Inflammatory macrophage treated with lipopolysaccharide for 1 hour (primary cell): ENCODE results near the gene PANK3.
"Not testable (repeated sequence)": the region's sequence is repeated elsewhere in the genome, so short reads cannot be mapped to it uniquely, and the experiment has no call there.

Experiments
- DNase-seq, 2 donors: peaks; one replicate each; pipeline ENCODE4 v3.0.0-alpha.2; 2020 to 2022

The PANK3 gene

DNA sequence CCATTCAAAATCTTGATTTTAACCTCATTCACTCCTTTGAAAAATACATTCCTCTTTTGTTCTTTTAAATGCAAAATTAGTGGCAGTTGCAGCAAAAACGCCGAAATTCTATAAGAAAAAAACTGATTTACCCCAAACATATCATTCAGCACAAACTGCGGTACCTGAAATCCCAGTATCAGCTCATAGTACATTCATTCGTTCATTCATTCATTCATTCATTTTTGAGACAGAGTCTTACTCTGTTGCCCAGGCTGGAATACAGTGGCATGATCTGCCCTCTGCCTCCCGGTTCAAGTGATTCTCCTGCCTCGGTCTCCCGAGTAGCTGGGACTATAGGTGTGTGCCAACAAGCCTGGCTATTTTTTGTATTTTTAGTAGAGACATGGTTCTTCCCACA lies 29.6 kb downstream of the PANK3 start:
- no peak for DNase-seq

DNA sequence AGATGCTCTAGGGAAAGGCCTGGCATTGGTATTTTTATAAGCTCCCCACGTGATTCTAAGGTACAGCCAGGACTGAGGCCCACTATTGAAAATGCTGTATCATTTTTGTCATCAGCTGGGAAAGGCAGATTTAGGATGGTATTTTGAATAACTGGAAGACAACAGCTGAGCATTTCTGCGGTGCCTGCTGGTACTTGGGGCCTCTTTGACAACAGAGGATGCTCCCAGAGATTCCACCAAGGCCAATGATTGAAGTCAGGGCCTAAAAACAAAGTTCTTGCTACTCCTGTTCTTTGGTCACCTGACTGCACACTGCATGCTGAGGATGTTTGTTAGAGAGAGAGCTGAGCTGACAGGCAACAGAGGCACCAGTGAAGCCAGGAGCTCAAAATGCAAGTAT lies 42.0 kb downstream of the PANK3 start:
- no peak for DNase-seq

DNA sequence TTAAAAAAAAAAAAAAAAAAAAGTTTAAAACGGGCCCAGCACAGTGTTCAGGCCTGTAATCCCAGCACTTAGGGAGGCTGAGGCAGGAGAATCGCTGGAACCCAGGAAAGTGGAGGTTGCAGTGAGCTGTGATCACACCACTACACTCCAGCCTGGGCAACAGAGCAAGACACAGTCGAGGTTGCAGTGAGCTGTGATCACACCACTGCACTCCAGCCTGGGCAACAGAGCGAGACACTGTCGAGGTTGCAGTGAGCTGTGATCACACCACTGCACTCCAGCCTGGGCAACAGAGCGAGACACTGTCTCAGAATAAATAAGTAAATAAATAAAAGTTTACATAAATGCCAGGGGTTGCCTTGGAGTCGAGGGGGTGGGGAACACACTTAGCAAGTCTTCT lies 44.8 kb downstream of the PANK3 start:
- not testable (repeated sequence) for DNase-seq

DNA sequence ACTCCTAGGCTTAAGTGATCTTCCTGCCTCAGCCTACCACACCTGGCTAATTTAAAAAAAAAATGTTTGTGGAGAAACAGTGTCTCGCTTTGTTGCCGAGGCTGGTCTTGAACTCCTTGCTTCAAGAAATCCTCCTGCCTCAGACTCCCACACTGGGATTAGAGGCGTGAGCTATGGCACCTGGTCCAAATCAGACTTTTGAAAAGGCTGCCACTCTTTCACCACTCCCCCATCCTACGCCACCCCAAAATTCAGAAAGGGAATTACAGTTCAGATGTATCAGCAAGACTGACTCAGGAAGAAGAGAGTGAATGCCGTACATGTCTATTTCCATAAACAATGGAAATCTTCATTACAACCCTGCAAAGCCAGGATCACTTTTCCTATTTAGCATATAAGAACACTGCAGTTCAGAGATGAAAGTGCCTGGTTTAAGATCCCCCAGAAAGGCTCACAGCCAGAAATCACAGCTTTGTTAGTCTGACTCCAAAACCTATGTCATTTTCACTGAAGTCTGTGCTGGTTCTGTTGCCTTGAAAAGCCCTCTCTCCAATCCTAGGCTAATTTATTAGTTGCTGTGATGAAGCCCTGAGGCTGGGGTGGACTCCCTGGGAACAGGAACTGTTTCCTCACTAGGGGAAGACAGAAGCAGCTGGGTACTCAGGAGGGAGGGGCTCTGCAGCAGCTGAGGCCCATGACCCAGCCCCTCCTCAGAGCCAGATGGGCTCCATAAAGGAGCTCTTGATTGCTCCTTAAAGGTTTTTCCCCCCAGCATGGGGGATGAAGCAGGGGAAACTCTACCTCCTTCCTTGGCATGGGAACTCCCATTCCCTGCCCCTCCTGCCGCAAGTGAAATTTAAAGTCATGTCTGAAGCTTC lies 46.9 kb downstream of the PANK3 start:
- no peak for DNase-seq

DNA sequence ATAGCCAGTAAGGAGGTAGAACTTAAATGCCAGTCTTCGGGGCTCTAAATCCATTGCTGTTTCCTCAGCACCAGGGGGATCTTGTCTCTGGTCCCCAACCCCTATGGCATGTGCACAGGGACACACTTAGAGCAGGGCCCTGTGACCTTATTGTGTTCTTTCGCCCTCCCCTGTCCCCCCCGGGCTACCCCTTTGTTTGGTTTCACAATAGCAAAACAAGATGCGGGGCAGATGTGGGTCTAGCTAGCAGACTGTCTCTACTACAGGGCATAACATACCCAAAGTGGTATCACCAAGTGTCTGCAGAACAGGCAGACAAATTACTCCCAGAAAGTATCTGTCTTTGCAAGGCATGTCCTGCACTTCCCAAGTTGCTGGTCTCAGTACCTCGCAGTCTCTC lies 48.0 kb downstream of the PANK3 start:
- no peak for DNase-seq

- DNase-seq = no peak
Observed at GRCh38 chr5:168530621-168531150, 48.5 kb downstream of the PANK3 start.

DNA sequence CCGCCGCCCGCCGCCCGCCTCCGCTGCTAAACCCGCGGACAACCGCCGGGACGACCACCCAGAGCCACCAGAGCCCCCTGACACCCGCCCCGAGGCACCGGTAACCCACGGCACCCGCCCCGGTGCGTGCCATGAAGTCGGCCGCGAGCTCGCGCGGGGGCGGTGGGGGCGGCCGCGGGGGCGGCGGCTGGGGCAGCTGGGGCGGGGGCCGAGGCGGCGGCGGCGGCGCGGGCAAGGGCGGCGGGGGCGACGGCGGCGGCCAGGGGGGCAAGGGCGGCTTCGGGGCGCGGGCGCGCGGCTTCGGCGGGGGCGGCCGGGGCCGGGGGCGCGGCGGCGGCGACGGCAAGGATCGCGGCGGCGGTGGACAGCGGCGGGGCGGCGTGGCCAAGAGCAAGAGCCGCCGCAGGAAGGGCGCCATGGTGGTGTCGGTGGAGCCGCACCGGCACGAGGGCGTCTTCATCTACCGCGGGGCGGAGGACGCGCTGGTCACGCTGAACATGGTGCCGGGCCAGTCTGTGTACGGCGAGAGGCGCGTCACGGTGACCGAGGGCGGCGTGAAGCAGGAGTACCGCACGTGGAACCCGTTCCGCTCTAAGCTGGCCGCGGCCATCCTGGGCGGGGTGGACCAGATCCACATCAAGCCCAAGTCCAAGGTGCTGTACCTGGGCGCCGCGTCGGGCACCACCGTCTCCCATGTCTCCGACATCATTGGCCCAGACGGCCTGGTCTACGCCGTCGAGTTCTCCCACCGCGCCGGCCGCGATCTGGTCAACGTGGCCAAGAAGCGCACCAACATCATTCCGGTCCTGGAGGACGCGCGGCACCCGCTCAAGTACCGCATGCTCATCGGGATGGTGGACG lies 49.6 kb downstream of the PANK3 start:
- no peak for DNase-seq

DNA sequence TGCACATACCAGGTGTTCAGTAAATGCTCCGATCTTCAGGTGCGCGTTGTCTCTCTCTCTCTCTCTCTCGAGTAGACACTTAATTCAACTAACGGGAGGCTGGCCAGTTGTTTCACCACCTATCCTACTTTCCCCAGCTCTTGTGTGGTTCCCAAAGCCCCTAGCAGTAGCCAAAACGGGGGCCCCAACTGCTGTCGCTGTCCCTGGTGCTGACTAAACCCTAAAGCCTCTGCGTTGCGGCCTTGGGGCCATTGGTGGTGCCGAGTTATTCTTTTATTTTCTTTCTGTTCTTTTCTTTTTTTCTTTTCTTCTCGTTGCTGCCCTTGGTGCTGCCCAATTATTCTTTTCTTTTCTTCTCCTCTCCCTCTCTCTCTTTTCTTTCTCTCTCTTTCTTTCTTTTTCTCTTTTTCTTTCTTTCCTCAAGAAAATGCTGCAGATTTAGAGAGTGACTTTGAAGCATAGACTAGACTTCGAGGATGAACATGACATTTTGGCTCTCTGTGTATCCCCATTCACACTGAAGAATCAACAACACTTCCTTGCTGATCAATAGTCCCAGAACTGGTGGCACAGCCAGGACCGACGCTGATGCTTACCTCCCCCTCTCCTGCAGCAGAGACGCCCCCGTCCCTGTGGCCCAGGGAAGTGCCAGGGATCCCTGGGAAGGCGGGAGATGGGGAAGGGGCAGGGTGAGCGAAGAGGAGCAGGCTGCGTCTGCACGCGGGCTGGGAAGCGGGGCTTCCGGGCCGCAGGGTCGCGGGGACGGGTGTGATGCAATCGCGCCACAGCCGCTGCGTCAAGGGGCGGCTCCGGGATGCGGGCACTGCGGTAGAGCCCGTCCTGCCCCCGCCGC lies 50.4 kb downstream of the PANK3 start, which contains the start of gene FBLL1:
FBLL1 (plus strand) TSS at position 785 of the 853 bp plus-strand sequence. CDS start 200 bp downstream, outside the sequence.
- DNase-seq = peak in 1 of 2 donors; percentile 8

DNA sequence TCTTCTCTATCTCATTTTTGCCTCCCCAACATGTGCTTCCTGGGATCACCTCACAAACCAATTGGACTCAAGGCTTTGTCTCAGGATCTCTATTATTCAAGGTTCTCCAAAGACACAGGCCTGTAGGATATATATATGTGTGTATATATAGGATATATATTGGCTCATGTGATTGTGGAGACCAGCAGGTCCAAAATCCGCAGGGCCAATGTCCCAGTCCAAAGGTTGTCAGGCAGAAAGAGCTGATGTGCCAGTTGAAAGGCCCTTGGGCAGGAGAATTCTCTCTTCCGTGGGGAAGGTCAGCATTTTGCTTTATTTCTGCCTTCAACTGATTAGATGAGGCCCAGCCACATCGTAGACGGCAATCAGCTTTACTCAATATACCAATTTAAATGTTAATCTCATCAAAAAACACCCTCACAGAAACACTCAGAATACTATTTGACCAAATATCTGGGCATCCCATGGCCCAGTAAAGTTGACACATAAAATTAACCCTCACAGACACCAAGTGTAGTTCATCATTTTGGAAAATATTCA lies 51.3 kb downstream of the PANK3 start:
- no peak for DNase-seq

GRCh38 chr5:168525856-168526255 lies 53.3 kb downstream of the PANK3 start:
- no peak for DNase-seq

GRCh38 chr5:168513861-168514428 lies 65.2 kb downstream of the PANK3 start:
- DNase-seq = no peak

GRCh38 chr5:168502563-168503237 lies 76.5 kb downstream of the PANK3 start:
- DNase-seq = no peak
